Ammon's horn (tissue), 1 donor: Measurements from ENCODE around the gene GFRA1.

Source experiments
- DNase-seq: peaks from one replicate; pipeline ENCODE4 v3.0.0-alpha.2; 2016; ENCODE audit warnings: low spot score

The GFRA1 gene

GRCh38 chr10:116240157-116240950 lies 32.7 kb downstream of the GFRA1 start:
- DNase-seq, result no peak

DNA sequence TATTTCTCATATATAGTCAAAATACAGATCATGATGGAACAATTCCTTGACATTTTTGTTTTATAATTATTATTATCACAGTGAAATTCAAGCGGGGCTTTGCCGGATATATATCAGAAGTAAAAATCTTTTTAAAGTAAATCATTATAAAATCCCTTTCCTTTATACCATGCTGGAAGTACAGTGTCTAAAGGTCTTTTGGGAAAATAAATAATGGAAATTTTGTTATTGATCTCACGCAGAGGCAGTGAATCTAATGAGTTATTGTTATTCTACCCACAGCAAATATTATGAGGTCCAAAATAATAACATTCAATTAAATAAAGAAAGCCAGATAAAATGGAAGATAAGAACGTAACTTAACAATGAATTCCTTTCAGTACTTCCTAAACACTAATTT lies 33.8 kb downstream of the GFRA1 start:
- no peak for DNase-seq

- DNase-seq, result no peak
These were observed 35.0 kb downstream of the GFRA1 start for GRCh38 chr10:116237970-116238369.

DNA sequence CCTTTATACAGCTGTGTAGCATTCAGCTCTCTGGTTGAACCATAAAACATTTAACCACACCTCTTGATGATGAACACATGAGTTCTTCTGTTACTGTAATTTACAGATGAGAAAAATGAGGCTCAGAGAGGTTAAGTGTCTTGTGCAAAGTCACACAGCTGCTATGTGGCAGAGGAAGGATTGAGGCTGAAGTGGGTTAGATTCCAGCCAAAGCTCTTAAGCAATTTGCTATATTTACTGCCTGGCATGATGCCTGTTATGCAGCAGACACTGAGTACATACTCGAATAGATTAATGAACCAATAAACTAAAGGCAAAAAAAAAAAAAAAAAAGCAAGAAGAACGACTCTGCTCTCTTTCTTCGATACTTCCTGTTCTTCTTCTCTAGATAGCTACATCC lies 35.7 kb downstream of the GFRA1 start:
- no peak for DNase-seq

- no peak for DNase-seq
These were observed 39.8 kb downstream of the GFRA1 start for GRCh38 chr10:116233230-116233629.

DNA sequence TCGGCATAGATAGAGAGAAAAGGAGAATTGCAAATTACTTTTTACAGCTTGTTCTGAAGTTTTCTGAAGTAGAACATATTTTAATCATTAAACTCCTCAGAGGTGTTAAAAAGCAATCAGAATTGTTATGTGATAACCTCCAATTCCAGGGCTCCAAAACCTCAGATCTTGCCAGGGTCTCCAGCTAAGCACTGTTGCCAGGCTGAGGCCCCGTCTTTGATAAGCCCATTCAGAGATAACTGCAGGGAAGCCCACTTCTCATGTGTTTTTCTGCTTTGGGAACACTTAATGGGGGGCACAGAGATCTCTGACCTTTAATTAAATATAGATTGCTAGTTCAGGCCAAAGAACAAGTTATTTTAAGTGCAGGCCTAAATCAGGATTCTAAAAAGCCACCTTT lies 40.4 kb downstream of the GFRA1 start:
- DNase-seq, result no peak

DNA sequence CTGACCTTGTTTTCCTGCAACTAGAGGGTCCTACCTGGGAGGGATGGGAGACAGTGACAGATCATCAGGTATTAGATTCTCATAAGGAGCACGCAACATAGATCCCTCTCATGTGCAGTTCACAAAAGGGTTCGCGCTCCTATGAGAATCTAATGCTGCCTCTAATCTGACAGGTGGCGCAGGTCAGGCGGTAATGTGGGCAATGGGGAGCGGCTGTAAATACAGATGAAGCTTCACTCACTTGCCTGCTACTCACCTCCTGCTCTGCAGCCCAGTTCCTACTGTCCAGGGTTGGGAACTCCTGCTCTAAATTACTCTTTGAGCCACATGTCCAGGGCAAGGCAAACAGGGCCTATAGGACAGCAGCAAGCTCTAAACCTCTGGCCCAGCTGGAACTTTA lies 46.2 kb downstream of the GFRA1 start:
- no peak for DNase-seq

DNA sequence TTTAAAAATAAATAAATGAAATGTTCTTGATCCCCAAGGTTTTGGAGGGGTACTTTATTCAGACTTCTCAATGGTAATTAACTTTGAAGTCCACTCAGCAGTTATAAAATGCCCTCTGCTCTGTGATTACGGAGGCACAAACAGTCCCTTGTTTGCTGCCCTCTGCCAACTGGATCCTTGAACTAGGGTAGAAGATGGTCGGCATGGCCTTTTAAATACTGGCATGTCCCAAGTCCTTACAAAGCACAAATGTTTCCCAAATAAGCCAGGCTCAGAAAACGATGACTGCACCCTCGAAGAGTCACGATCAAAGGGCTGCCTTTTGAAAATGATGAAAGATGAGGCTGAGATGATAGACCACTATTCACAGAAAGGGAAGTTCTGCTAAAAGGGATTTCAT lies 47.0 kb downstream of the GFRA1 start:
- DNase-seq, result no peak

DNA sequence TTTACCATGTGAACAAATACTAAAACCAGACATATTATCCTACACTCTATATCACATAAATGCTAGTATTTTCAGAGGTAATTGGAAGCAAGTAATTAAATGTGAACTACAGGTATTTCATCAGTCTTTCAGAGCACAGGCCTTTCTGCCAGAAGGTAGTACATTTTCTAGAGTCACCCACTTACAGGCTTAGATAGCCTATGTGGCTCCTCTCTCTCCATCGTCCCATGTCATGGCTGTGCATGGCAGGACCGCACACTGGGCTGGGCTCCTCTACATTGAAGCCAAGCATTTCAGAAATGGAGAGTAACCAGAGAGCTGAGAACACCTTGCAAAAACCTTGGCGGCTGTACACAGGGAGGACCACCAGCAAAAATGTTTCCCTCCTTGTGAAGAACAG lies 49.7 kb downstream of the GFRA1 start:
- no peak for DNase-seq

DNA sequence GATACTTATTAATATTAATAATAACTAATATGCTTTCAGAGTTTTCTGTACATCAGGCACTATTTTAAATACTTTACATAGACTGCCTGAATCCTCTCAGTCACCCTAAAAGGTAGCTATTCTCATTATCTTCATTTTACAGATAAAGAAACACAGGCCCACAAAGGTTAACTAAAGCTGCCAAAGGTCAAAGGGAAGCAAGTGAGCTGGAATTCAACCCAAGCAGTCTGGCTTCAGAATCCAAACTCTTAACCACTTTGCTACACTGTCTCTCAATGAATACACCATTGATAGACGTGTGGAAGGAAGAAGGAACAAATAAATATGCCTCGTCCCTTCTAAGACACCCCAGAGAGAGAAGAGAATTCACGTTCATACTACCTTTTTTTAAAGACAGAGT lies 52.0 kb downstream of the GFRA1 start:
- DNase-seq, result no peak

DNA sequence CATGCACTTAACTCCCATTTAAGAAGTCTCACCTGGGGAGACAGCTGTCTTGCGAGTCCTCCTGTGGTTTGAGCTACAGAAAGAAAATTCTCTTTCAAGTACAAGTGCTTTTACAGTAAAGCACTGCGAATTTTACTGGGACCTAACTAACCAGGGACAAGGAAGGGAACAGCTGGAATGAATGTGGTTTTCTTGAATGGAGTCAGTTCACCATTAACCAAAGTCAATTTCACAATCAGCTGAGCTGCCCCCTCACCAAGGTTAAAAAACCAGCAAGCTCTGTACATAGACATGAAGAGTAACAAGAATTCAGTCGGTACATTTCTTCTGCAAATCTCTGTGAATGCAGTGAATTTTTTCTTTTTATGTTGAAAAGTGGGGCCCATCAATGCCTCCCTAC lies 56.3 kb downstream of the GFRA1 start:
- DNase-seq, result no peak

DNA sequence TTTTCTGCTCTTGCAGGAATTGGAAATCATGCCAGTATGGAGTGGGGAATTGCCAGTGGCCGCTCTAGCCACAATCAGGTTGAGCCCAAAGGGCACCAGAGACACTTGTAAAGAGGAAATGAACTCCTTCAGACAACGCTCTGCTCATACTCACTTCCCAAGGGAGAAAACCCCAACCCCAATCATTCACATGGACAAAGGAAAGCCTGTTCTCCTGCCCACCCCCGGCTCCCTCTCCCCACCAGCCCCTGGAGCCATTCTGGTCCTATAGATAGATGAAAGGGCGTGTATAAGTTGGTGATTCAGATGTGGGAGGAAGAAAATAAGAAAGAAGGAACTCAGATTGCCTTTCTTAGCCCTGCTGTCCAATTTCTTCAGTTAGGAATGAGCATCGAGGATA lies 57.4 kb downstream of the GFRA1 start:
- no peak for DNase-seq

DNA sequence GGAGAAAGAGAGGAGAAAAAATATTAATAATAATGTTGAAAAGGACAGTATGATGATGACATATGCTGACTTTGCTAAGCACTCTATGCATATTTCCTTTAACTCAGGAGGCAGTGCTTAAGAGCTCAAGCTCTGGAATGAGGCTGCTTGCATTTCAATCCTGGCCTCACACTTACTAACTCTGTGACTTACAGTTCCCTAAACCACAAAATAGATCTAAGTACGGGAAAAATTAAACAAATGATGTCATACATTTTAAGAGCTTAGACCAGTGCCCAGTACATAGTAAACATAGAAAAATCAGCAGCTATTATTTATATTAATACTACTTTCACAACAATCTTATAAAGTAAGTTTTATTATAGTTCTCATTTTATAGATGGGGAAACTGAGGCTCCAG lies 61.3 kb downstream of the GFRA1 start:
- no peak for DNase-seq

DNA sequence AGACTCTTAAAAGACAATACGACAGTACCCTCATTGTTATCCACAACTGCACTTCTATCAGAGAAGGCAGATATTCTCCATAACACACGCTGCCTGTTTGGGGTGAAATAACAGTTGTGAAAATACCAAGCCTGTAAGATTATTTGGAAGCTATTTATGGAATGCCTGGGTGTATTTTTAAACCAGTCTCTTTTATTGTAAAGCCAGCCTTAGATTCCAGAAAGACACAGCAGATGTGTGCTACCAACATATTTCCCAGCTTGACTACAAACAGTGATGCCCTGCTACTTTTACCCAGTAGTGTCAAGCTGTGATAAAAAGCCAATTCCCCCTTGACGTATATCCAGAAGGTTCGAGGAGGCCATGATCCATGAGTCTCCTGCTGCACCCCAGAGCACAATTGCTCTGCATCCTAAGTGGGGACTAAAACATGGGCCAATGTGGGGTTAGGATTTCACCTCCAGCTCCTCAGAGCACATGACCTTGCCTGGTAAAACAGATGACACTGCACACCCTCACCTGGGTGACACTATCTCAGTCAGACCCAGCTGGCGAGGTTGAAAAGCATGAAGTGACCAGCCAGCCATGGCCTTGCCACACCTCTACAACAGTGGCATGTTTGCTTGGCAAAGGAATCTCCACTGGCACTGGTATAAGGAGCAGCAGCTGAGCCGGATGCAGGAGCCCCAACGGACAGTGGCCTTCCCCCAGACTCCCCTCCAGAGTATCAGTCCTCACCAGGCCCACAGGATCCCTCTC lies 62.2 kb downstream of the GFRA1 start:
- DNase-seq, result no peak

DNA sequence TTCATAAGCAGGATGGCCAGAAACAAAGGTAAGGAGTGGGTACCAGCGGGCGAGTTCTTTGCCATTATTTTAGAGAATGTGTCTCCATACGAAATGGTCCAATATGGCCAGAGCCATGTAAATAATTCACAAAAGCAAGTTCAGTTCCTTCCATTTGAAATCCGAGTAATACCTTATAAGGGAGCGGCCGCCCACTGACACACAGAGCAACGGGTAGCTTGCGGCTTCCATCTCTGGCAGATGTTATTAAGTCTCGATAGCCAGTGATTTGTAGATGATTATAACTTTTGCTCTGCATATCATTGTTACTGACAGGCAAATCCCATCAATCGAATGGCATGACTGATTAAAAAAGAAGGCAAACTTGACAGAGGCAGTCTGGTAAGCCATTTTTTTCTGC lies 63.2 kb downstream of the GFRA1 start:
- DNase-seq, result no peak

GRCh38 chr10:116208956-116209567 lies 63.9 kb downstream of the GFRA1 start:
- no peak for DNase-seq

DNA sequence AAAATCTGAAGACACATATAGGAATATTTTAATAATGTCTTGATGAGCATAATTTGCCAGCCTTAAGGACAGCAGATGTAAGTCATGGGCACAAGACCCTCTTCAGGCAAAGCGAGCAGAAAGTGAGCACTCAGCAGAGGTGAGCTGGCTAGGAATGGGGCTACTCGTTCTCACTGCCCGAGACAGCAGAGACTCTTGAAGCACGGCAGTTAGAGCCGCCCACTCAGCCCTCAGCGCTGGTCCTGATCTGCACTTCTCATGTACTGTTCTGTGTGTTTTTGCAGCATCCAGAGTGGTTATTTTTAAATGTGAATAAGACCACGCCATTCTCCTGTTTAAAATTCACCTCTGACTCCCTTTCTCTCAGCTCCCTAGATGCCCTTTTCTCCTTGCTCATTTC lies 65.3 kb downstream of the GFRA1 start:
- DNase-seq, result peak; percentile 7

GRCh38 chr10:116203661-116204060 lies 69.3 kb downstream of the GFRA1 start:
- no peak for DNase-seq

DNA sequence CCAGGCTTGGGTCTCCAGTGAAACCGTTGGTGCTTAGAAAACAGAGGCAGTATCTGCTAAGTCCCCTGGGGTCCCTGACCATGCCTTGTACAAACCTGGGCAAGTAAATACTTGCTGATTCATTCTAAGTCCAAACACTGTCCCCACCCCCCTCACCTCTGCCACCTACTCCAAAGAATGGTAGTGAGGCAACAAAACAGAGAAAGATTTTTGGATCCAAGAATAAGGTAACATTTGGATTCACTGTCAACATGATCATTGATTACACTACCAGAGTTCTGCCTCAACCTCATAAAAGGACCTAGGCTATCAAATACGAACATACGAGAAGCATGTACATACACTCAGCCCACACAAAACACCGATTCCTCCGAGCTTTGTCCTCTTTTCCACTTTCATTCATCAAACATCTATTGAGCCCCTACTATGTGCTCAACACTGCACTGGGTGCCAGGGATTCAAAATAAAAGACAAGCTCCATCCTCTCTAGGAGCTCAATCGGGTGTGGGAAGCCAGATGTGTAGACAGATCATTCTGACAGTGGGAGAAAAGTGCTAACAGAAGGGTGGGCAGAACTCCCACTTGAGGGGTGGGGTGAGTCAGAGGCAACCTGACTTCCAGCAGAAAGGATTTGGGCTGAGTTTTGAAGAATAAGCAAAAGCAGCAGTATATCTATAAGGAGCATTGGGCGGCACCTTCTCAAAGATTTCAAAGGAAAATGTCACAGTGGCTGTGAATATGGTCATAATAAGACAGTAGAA lies 71.2 kb downstream of the GFRA1 start:
- no peak for DNase-seq

GRCh38 chr10:116201011-116201410 lies 72.0 kb downstream of the GFRA1 start:
- no peak for DNase-seq

GRCh38 chr10:116198676-116199035 lies 74.3 kb downstream of the GFRA1 start:
- DNase-seq, result no peak

GRCh38 chr10:116197946-116198675 lies 74.9 kb downstream of the GFRA1 start:
- no peak for DNase-seq
